Left ventricle myocardium inferior (tissue), 1 donor: ENCODE measurements around the gene ZNFX1. TPM values are rescaled to one million over a fixed set of nuclear protein-coding genes. Genes with fewer than 3 reads are reported as not detected.

ENCODE experiments used
- DNase-seq: peaks from one replicate; pipeline ENCODE4 v3.0.0-alpha.2; 2020
- H3K27ac ChIP-seq: fragments of 200-600 bp; replicated peaks from 2 replicates; pipeline ENCODE4 v1.8.0; 2021
- H3K27me3 ChIP-seq: fragments of 200-600 bp; 2 replicates; pipeline ENCODE4 v1.8.0; 2021; ENCODE audit warnings: low read depth
- H3K36me3 ChIP-seq: fragments of 200-600 bp; 2 replicates; pipeline ENCODE4 v1.8.0; 2021
- H3K4me1 ChIP-seq: fragments of 200-600 bp; 2 replicates; pipeline ENCODE4 v1.8.0; 2021
- H3K4me3 ChIP-seq: fragments of 200-600 bp; 2 replicates; pipeline ENCODE4 v1.8.0; 2021; ENCODE audit warnings: mild to moderate bottlenecking, moderate library complexity
- H3K9me3 ChIP-seq: fragments of 200-600 bp; replicated peaks from 2 replicates; pipeline ENCODE4 v1.8.0; 2021
- intact Hi-C: fragments of 100-400 bp; cut with micrococcal nuclease; formaldehyde crosslinking; loops from one replicate; pipeline ENCODE4 v1.11.0; 2022
- total RNA-seq: library from RNA; stranded (reverse); fragmentation: NEBNext Ultra II Directional; extraction: Animal tissue kit (Norgen Biotek cat#: 25700); gene quantifications from one replicate; pipeline ENCODE4 v1.2.1, GENCODE V29; 2021
- TF ChIP-seq, protein P1 (sequence below): fragments of 200-600 bp; IDR thresholded peaks from 2 replicates; pipeline ENCODE4 v1.8.0; 2021; ENCODE audit warnings: antibody characterized with exemption, mild to moderate bottlenecking, borderline replicate concordance
- donor health status: DM: no; HTN: yes; CAD: no; lungs with severe emphysema.

Gene ZNFX1
- total RNA-seq, 1 donor from 2014 or later = 22.2 TPM

DNA sequence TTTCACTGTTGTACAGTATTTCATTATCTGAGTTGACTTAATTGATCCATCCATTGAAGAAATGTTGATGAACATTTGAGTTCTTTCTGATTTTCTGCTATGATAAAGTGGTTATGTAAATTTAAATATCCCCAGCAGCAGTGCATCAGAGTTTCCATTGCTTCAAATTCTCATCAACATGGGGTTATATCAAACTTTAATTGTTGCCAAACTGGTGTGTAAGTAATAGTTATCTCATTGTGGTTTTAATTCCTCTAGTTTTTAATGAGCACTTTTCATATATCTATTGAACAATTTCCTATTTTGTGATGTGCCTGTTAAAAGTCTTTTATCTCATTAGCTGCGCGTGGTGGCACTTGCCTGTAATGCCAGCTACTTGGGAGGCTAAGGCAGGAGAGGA, 18.1 kb downstream of the ZNFX1 start:
- no peak for DNase-seq
- Histone ChIP-seq H3K27me3 (no peaks in the 10 kb centered on the region), H3K9me3 (no peaks in the 10 kb centered on the region), H3K36me3 (peaks cover 100% of the 10 kb centered on the region), H3K4me3 (no peak overlapping the region), H3K27ac (no peak overlapping the region), H3K4me1 (no peaks in the 10 kb centered on the region)
- intact Hi-C loops = no loop called here
- TF ChIP-seq, protein P1, sequence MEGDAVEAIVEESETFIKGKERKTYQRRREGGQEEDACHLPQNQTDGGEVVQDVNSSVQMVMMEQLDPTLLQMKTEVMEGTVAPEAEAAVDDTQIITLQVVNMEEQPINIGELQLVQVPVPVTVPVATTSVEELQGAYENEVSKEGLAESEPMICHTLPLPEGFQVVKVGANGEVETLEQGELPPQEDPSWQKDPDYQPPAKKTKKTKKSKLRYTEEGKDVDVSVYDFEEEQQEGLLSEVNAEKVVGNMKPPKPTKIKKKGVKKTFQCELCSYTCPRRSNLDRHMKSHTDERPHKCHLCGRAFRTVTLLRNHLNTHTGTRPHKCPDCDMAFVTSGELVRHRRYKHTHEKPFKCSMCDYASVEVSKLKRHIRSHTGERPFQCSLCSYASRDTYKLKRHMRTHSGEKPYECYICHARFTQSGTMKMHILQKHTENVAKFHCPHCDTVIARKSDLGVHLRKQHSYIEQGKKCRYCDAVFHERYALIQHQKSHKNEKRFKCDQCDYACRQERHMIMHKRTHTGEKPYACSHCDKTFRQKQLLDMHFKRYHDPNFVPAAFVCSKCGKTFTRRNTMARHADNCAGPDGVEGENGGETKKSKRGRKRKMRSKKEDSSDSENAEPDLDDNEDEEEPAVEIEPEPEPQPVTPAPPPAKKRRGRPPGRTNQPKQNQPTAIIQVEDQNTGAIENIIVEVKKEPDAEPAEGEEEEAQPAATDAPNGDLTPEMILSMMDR = no peak

- H3K4me3 ChIP-seq = no peak overlapping the region
- peaks cover 100% of the 10 kb centered on the region for H3K36me3 ChIP-seq
- intact Hi-C loops = no loop called here
- no peak for DNase-seq
- no peak overlapping the region for H3K27ac ChIP-seq
- TF ChIP-seq, protein P1 = no peak
- no peaks in the 10 kb centered on the region for H3K4me1 ChIP-seq
- no peaks in the 10 kb centered on the region for H3K9me3 ChIP-seq
- H3K27me3 ChIP-seq = no peaks in the 10 kb centered on the region
Measured at GRCh38 chr20:49259284-49259683, 18.6 kb downstream of the ZNFX1 start.

DNA sequence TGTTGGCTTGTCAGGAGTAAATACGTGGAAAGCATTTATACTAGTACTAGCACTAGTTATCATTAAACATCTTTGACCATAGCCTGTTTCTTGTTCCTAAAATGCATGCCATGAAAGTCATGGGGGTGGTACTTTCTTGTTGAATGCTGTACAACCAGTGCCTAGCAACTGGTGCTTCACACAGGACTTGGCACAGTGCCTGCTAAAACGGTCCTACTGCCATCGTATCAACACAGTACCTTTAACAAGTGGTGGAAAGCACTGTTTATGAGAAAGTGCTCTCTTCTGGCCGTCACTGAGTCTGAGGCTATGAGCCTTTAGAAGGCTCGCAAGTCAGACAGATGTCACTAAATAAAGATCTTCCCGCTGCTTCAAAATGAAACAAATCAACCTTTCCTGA, 21.6 kb downstream of the ZNFX1 start:
- Histone ChIP-seq H3K36me3 (peaks cover 100% of the 10 kb centered on the region), H3K27me3 (no peaks in the 10 kb centered on the region), H3K9me3 (no peaks in the 10 kb centered on the region), H3K4me1 (no peaks in the 10 kb centered on the region), H3K27ac (no peak overlapping the region), H3K4me3 (no peak overlapping the region)
- TF ChIP-seq, protein P1 = no peak
- intact Hi-C loops = no loop called here
- no peak for DNase-seq

GRCh38 chr20:49252556-49253350, 25.1 kb downstream of the ZNFX1 start:
- intact Hi-C loops = no loop called here

GRCh38 chr20:49248879-49249665, 28.8 kb downstream of the ZNFX1 start:
- no peak for DNase-seq
- H3K27me3 ChIP-seq = no peaks in the 10 kb centered on the region
- no peaks in the 10 kb centered on the region for H3K9me3 ChIP-seq
- H3K4me3 ChIP-seq = no peak overlapping the region
- intact Hi-C loops = no loop called here
- TF ChIP-seq, protein P1 = no peak
- H3K4me1 ChIP-seq = peaks cover 35% of the 10 kb centered on the region
- peak overlapping the region; percentile 33 for H3K27ac ChIP-seq
- H3K36me3 ChIP-seq = peaks cover 99% of the 10 kb centered on the region

More at GRCh38 chr20:49252556-49253350, 25.1 kb downstream of the ZNFX1 start:
- no peak overlapping the region for H3K27ac ChIP-seq
- peaks cover 14% of the 10 kb centered on the region for H3K4me1 ChIP-seq
- no peaks in the 10 kb centered on the region for H3K27me3 ChIP-seq
- peaks cover 100% of the 10 kb centered on the region for H3K36me3 ChIP-seq
- no peak overlapping the region for H3K4me3 ChIP-seq
- TF ChIP-seq, protein P1 = no peak
- DNase-seq = no peak
- H3K9me3 ChIP-seq = no peaks in the 10 kb centered on the region
